Osteocyte (in vitro differentiated cells): ENCODE data around the gene EVPLL. TPM values are rescaled to one million over a fixed set of nuclear protein-coding genes. Genes with fewer than 3 reads are reported as not detected.
"Not testable (repeated sequence)": the region's sequence is repeated elsewhere in the genome, so short reads cannot be mapped to it uniquely, and the experiment has no call there.

Source experiments
- DNase-seq: peaks from one replicate; pipeline ENCODE4 v3.0.0; 2021; ENCODE audit warnings: mixed read lengths; ENCODE audit not compliant: unreplicated experiment; ENCODE audit errors: extremely low spot score
- H3K27ac Mint-ChIP-seq: one replicate; pipeline ENCODE4 v1.8.0; 2021; ENCODE audit warnings: mild to moderate bottlenecking, mixed read lengths; ENCODE audit not compliant: unreplicated experiment
- H3K27me3 Mint-ChIP-seq: one replicate; pipeline ENCODE4 v1.8.0; 2021; ENCODE audit warnings: mixed read lengths; ENCODE audit not compliant: unreplicated experiment
- H3K36me3 Mint-ChIP-seq: one replicate; pipeline ENCODE4 v1.8.0; 2021; ENCODE audit warnings: mixed read lengths; ENCODE audit not compliant: unreplicated experiment
- H3K4me1 Mint-ChIP-seq: one replicate; pipeline ENCODE4 v1.8.0; 2021; ENCODE audit warnings: mixed read lengths; ENCODE audit not compliant: unreplicated experiment
- H3K4me3 Mint-ChIP-seq: one replicate; pipeline ENCODE4 v1.8.0; 2021; ENCODE audit warnings: mild to moderate bottlenecking, moderate library complexity, mixed read lengths; ENCODE audit not compliant: unreplicated experiment
- H3K9me3 Mint-ChIP-seq: one replicate; pipeline ENCODE4 v1.8.0; 2021; ENCODE audit warnings: mixed read lengths; ENCODE audit not compliant: unreplicated experiment
- total RNA-seq: library from RNA; stranded (reverse); gene quantifications from 2 replicates; pipeline ENCODE4 v1.2.1, GENCODE V29; 2021
- TF ChIP-seq, protein P1 (sequence below): fragments of 200-600 bp; sonication (generic); IDR thresholded peaks from 2 replicates; pipeline ENCODE4 v1.5.0; 2021; ENCODE audit warnings: antibody characterized with exemption, mild to moderate bottlenecking, moderate library complexity

The EVPLL gene
- total RNA-seq, 1 donor from 2014 or later = not detected

DNA sequence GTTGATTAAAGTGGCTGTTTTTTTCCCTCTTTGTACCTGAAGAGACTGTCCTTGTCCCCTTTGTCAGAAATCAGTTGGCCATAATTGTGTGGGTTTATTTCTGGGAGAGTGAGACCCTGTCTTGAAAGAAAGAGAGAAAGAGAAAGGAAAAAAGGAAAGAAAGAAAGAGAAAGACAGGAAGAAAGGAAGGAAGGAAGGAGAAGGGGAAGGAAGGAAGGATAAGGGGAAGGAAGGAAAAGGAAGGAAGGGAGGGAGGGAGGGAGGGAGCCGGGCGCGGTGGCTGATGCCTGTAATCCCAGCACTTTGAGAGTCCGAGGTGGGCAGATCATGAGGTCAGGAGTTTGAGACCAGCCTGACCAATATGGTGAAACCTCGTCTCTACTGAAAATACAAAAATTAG lies 6.8 kb upstream of the EVPLL start:
- Mint-ChIP-seq H3K36me3 (no peaks in the 10 kb centered on the region), H3K4me3 (no peak overlapping the region), H3K9me3 (peaks cover 6% of the 10 kb centered on the region), H3K4me1 (no peaks in the 10 kb centered on the region), H3K27me3 (peaks cover 16% of the 10 kb centered on the region), H3K27ac (no peak overlapping the region)
- DNase-seq = no peak
- TF ChIP-seq, protein P1, sequence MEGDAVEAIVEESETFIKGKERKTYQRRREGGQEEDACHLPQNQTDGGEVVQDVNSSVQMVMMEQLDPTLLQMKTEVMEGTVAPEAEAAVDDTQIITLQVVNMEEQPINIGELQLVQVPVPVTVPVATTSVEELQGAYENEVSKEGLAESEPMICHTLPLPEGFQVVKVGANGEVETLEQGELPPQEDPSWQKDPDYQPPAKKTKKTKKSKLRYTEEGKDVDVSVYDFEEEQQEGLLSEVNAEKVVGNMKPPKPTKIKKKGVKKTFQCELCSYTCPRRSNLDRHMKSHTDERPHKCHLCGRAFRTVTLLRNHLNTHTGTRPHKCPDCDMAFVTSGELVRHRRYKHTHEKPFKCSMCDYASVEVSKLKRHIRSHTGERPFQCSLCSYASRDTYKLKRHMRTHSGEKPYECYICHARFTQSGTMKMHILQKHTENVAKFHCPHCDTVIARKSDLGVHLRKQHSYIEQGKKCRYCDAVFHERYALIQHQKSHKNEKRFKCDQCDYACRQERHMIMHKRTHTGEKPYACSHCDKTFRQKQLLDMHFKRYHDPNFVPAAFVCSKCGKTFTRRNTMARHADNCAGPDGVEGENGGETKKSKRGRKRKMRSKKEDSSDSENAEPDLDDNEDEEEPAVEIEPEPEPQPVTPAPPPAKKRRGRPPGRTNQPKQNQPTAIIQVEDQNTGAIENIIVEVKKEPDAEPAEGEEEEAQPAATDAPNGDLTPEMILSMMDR = no peak

DNA sequence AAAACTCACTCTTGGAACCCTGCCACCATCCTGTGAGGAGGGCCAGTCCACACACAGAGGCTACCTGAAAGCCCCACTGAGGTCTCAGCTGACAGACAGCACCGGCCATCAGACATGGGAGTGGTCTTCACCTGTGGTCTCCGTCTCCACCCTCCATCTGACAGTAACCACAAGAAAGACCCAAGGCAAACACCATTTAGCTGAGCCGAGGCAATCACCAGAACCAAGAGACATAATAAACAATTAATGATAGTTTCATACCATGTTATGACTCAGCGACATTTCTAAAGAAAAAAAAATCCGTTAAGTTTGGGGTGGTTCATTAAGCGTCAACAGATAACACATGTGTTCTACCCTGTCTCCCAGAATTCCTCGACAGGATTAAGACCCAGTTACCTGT lies 6.1 kb upstream of the EVPLL start:
- TF ChIP-seq, protein P1 = no peak
- Mint-ChIP-seq H3K36me3 (no peaks in the 10 kb centered on the region), H3K4me1 (no peaks in the 10 kb centered on the region), H3K27ac (no peak overlapping the region), H3K9me3 (peaks cover 6% of the 10 kb centered on the region), H3K4me3 (no peak overlapping the region), H3K27me3 (peaks cover 16% of the 10 kb centered on the region)
- no peak for DNase-seq

- H3K36me3 Mint-ChIP-seq, H3K4me1 Mint-ChIP-seq, DNase-seq, H3K9me3 Mint-ChIP-seq, H3K27ac Mint-ChIP-seq, H3K4me3 Mint-ChIP-seq: not testable (repeated sequence)
- peaks cover 16% of the 10 kb centered on the region for H3K27me3 Mint-ChIP-seq
These were observed 4.4 kb upstream of the EVPLL start for GRCh38 chr17:18373181-18373580.

GRCh38 chr17:18374216-18374615 lies 3.4 kb upstream of the EVPLL start:
- H3K36me3 Mint-ChIP-seq = no peaks in the 10 kb centered on the region
- TF ChIP-seq, protein P1 = no peak
- H3K9me3 Mint-ChIP-seq = peaks cover 6% of the 10 kb centered on the region
- peaks cover 16% of the 10 kb centered on the region for H3K27me3 Mint-ChIP-seq
- H3K4me1 Mint-ChIP-seq = no peaks in the 10 kb centered on the region
- no peak overlapping the region for H3K27ac Mint-ChIP-seq
- no peak for DNase-seq
- no peak overlapping the region for H3K4me3 Mint-ChIP-seq

- H3K4me1 Mint-ChIP-seq = no peaks in the 10 kb centered on the region
- DNase-seq = no peak
These were observed 577 bp downstream of the EVPLL start for GRCh38 chr17:18378205-18378505.

DNA sequence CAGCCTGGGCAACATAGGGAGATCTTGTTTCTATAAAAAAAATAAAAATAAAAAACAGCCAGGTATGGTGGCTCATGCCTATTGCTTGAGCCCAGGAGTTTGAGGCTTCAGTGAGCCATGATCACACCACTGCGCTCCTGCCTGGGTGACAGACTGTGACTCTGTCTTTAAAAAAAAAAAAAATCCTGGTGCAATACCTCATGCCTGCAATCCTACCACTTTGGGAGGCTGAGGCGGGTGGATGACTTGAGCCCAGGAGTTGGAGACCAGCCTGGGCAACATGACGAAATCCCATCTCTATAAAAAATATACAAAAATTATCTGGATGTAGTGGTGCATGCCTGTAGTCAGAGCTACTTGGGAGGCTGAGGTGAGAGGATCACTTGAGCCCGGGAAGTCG lies 1.0 kb downstream of the EVPLL start:
- not testable (repeated sequence) for H3K27ac Mint-ChIP-seq, H3K9me3 Mint-ChIP-seq

More at GRCh38 chr17:18378205-18378505, 577 bp downstream of the EVPLL start:
- Mint-ChIP-seq H3K9me3 (peaks cover 6% of the 10 kb centered on the region), H3K27me3 (peaks cover 6% of the 10 kb centered on the region), H3K36me3 (no peaks in the 10 kb centered on the region), H3K4me3 (no peak overlapping the region), H3K27ac (no peak overlapping the region)
- TF ChIP-seq, protein P1 = no peak

More for the DNA sequence above, 1.0 kb downstream of the EVPLL start:
- DNase-seq, H3K4me3 Mint-ChIP-seq, H3K27me3 Mint-ChIP-seq, H3K4me1 Mint-ChIP-seq, H3K36me3 Mint-ChIP-seq: not testable (repeated sequence)
